Muscle of leg (tissue), 11 donors: Measurements from ENCODE around the gene TK2. TPM values are rescaled to one million over a fixed set of nuclear protein-coding genes. Genes with fewer than 3 reads are reported as not detected.

Source experiments
- DNase-seq: peaks from one replicate; pipeline ENCODE4 v3.0.0; 2013
- H3K27ac ChIP-seq: one replicate; pipeline ENCODE4 v1.5.1; 2013; ENCODE audit warnings: mild to moderate bottlenecking, low read length, control low read depth
- H3K27me3 ChIP-seq: one replicate; pipeline ENCODE4 v1.6.1; 2013; ENCODE audit warnings: low read length; ENCODE audit not compliant: control insufficient read depth, insufficient read depth
- H3K36me3 ChIP-seq: one replicate; pipeline ENCODE4 v1.6.1; 2013; ENCODE audit warnings: low read length; ENCODE audit not compliant: control insufficient read depth, insufficient read depth
- H3K4me1 ChIP-seq: one replicate; pipeline ENCODE4 v1.6.1; 2013; ENCODE audit warnings: low read length; ENCODE audit not compliant: control insufficient read depth, insufficient read depth
- H3K4me3 ChIP-seq: one replicate; pipeline ENCODE4 v1.5.1; 2013; ENCODE audit warnings: low read length, control low read depth
- H3K9me3 ChIP-seq: replicated peaks from 2 replicates; pipeline ENCODE4 v1.6.1; 2013; ENCODE audit warnings: low read depth, low read length; ENCODE audit not compliant: control insufficient read depth
- WGBS: methylation state at CpG from one replicate; pipeline ENCODE4 v1.1.5; 2013; ENCODE audit warnings: missing lambda C conversion rate; ENCODE audit not compliant: insufficient coverage; 5-methylcytosine and 5-hydroxymethylcytosine counted together
- polyA plus RNA-seq, 8 donors: library from polyadenylated mRNA; unstranded; fragments of 120-200 nt; gene quantifications; one replicate each; pipeline versions ENCODE4 v1.2.1 to v1.2.3, GENCODE V29; 2013; ENCODE audit warnings: inconsistent platforms in 1 of 8, low replicate concordance in 1 of 8; ENCODE audit not compliant: insufficient read length in 8 of 8, insufficient read depth in 1 of 8
- total RNA-seq: library from RNA; stranded (reverse); fragments of 120-200 nt; gene quantifications from one replicate; pipeline ENCODE4 v1.2.4, GENCODE V29; 2013

Gene TK2
- total and polyA plus RNA-seq, 9 donors, result 13.6 to 18.8 (median 15.0) TPM

- Histone ChIP-seq H3K4me3 (no peak overlapping the region), H3K9me3 (no peaks in the 10 kb centered on the region), H3K27me3 (no peaks in the 10 kb centered on the region), H3K27ac (no peak overlapping the region), H3K4me1 (peaks cover 23% of the 10 kb centered on the region), H3K36me3 (peaks cover 31% of the 10 kb centered on the region)
- no peak for DNase-seq
- WGBS, result 86% methylated on average over 1 of the region's 5 CpGs
Observed at GRCh38 chr16:66547101-66547989, 2.6 kb downstream of the TK2 start.

DNA sequence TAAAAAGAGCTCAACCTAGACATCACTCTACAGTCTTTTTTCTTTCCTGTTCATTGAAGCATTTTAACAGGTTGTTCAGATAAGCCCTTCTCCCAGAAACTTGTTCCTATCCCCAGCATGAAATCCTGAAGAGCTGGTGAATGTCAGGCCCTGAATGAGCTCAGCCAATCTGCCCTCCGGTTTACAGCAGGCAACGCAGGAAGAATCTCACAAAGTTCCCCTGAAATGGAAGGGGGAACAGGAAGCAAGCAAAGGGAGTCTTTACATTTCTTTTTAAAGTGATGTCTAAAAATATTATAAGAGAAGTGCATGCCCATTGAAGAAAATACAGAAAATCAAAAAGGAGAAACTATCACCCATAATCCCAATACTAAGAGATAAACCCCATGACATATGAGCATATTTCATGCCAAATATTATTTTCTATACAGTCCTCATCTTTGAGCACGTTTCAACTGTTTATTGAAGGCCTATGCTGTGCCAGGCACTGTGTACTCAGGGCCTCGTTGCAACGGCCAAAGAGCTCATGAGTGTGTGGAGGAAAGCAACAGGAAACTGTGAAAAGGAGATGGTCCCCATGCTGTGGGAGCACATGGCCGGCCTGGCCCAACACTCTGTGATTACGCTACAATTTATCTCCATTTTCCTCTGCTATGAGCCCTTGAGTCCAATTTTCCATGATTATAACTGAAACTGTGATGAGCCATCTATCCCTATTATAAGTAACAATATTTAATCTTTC is 5.7 kb downstream of the TK2 start:
- Histone ChIP-seq H3K4me3 (no peak overlapping the region), H3K9me3 (no peaks in the 10 kb centered on the region), H3K27me3 (no peaks in the 10 kb centered on the region), H3K4me1 (peaks cover 4% of the 10 kb centered on the region), H3K27ac (no peak overlapping the region), H3K36me3 (peaks cover 35% of the 10 kb centered on the region)
- 40% methylated on average over 2 of the region's 7 CpGs for WGBS
- no peak for DNase-seq

GRCh38 chr16:66543541-66543940 is 6.4 kb downstream of the TK2 start:
- H3K9me3 ChIP-seq, result no peaks in the 10 kb centered on the region
- no peaks in the 10 kb centered on the region for H3K27me3 ChIP-seq
- no peaks in the 10 kb centered on the region for H3K4me1 ChIP-seq
- 72% methylated on average over 5 of the region's 6 CpGs for WGBS
- H3K27ac ChIP-seq, result no peak overlapping the region
- H3K4me3 ChIP-seq, result no peak overlapping the region
- DNase-seq, result no peak
- peaks cover 35% of the 10 kb centered on the region for H3K36me3 ChIP-seq

DNA sequence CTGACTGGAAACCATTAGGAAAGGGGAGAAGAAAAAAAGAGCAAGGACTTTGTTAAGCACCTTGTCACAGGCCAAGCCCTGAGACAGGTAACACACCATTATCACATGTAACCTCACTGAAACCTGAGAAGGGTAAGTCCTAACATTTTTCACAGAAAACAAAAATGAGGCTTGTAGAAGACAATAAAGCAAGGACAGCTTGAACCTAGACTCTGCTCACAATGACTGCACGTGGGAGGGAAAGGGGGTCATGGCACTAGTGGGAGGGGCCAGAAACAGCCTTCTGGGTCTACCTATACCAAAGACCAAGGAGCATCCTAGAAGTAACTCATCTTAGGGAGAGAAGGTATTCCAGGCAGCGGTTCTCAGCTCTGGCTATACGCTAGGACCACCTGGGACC is 7.5 kb downstream of the TK2 start:
- peaks cover 36% of the 10 kb centered on the region for H3K36me3 ChIP-seq
- no peak for DNase-seq
- no peak overlapping the region for H3K27ac ChIP-seq
- H3K4me3 ChIP-seq, result no peak overlapping the region
- no peaks in the 10 kb centered on the region for H3K9me3 ChIP-seq
- no CpG with 5 or more reads among the region's 3 CpGs for WGBS
- H3K27me3 ChIP-seq, result no peaks in the 10 kb centered on the region
- H3K4me1 ChIP-seq, result no peaks in the 10 kb centered on the region

- Histone ChIP-seq H3K4me1 (no peaks in the 10 kb centered on the region), H3K27ac (no peak overlapping the region), H3K27me3 (no peaks in the 10 kb centered on the region), H3K36me3 (peaks cover 39% of the 10 kb centered on the region), H3K9me3 (no peaks in the 10 kb centered on the region), H3K4me3 (no peak overlapping the region)
- no peak for DNase-seq
- WGBS, result 40% methylated on average over 9 of the region's 18 CpGs
Observed at GRCh38 chr16:66541388-66542355, 8.2 kb downstream of the TK2 start.

- no peaks in the 10 kb centered on the region for H3K27me3 ChIP-seq
- H3K9me3 ChIP-seq, result no peaks in the 10 kb centered on the region
- peaks cover 47% of the 10 kb centered on the region for H3K36me3 ChIP-seq
- WGBS, result no CpG with 5 or more reads among the region's 3 CpGs
- no peak for DNase-seq
- no peak overlapping the region for H3K4me3 ChIP-seq
- H3K27ac ChIP-seq, result no peak overlapping the region
- H3K4me1 ChIP-seq, result no peaks in the 10 kb centered on the region
Observed at GRCh38 chr16:66539623-66540469, 10.1 kb downstream of the TK2 start.

DNA sequence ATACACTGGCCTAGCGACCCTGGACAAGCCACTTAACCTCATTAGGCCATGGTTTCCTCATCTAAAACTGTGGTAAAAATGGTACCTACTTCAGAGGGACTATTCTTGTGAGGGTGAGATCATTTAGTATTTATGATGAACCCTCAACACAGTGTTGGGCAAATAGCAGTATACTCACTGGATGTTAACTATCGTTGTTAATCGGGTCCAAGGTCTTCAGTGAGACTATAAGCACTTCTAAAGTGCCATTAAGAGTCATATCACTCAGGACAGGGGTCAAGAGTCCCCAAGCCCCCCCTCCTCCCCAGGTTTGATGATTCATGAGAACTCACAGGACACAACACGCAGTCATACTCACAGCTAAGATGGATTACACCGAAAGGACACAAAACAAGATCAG is 11.0 kb downstream of the TK2 start:
- no peak for DNase-seq
- peaks cover 46% of the 10 kb centered on the region for H3K36me3 ChIP-seq
- 100% methylated on average over 2 of the region's 5 CpGs for WGBS
- H3K4me3 ChIP-seq, result no peak overlapping the region
- H3K4me1 ChIP-seq, result no peaks in the 10 kb centered on the region
- no peaks in the 10 kb centered on the region for H3K27me3 ChIP-seq
- H3K27ac ChIP-seq, result no peak overlapping the region
- H3K9me3 ChIP-seq, result no peaks in the 10 kb centered on the region

- Histone ChIP-seq H3K4me3 (no peak overlapping the region), H3K4me1 (no peaks in the 10 kb centered on the region), H3K27ac (no peak overlapping the region), H3K27me3 (no peaks in the 10 kb centered on the region), H3K9me3 (no peaks in the 10 kb centered on the region), H3K36me3 (peaks cover 38% of the 10 kb centered on the region)
- 88% methylated on average over 2 of the region's 2 CpGs for WGBS
- DNase-seq, result no peak
Observed at GRCh38 chr16:66537236-66537635, 12.7 kb downstream of the TK2 start.

DNA sequence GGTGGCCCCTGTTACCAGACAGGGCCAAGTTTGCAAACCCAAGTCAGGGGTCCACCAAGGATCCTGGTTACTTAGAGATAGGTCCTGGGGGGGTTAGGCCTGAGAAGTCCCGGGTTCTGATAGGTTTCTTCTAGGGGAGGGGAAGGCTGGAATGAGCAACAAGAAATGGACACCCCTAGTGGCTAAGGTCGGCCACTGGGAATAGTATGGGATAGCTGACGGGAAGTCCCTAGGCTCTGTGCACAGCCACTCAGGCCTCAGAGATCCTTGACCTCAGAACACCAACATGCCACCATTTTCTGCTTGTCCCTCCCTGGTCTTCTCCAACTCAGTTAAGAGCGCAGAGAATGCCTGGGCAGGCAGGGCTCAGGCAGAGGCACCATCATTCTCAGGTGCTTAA is 13.4 kb downstream of the TK2 start:
- H3K9me3 ChIP-seq, result no peaks in the 10 kb centered on the region
- H3K27me3 ChIP-seq, result no peaks in the 10 kb centered on the region
- peaks cover 38% of the 10 kb centered on the region for H3K36me3 ChIP-seq
- DNase-seq, result no peak
- H3K4me1 ChIP-seq, result no peaks in the 10 kb centered on the region
- H3K4me3 ChIP-seq, result no peak overlapping the region
- 93% methylated on average over 2 of the region's 4 CpGs for WGBS
- H3K27ac ChIP-seq, result no peak overlapping the region
